Breast epithelium (tissue), 3 donors: ENCODE results near the gene ADSL.

Source experiments
- CTCF ChIP-seq, 3 donors: fragments of 450-650 bp; IDR thresholded peaks; one replicate each; pipeline ENCODE4 v1.5.1; 2016 to 2017; ENCODE audit warnings: antibody characterized with exemption in 3 of 3, mild to moderate bottlenecking in 3 of 3, moderate library complexity in 3 of 3
- POLR2A ChIP-seq: fragments of 450-650 bp; IDR thresholded peaks from one replicate; pipeline ENCODE4 v1.6.1; 2016; ENCODE audit warnings: antibody characterized with exemption, mild to moderate bottlenecking, moderate library complexity
- POLR2AphosphoS5 ChIP-seq, 3 donors: sonication (generic); formaldehyde crosslinking; IDR thresholded peaks; one replicate each; pipeline ENCODE4 v1.6.1; 2017; ENCODE audit warnings: antibody characterized with exemption in 3 of 3

- TF ChIP-seq CTCF (IDR thresholded peaks at IDR 0.05) = no peak
- no peak for TF ChIP-seq POLR2A
- no peak for TF ChIP-seq POLR2AphosphoS5 (IDR thresholded peaks at IDR 0.05)
Measured at GRCh38 chr22:40381461-40381860, 35.2 kb downstream of the ADSL start.
